PC-3 (cell line): ENCODE measurements around the gene ZCWPW1. TPM values are rescaled to one million over a fixed set of nuclear protein-coding genes. Genes with fewer than 3 reads are reported as not detected.

Experiments used
- ATAC-seq: fragments of 200-7000 bp; cut with Tn5 transposase; 2 replicates; pipeline ENCODE4 v1.9.1; 2020; ENCODE audit warnings: mild to moderate bottlenecking, moderate library complexity
- BruUV-seq: library from RNA; stranded (reverse); fragments of 400-500 nt; replicated peaks from 2 replicates; lab custom pipeline; 2021; lab: Mats Ljungman, UMichigan
- CTCF ChIA-PET: fragments of 300-600 bp; sonication (Branson Sonifier 250); formaldehyde crosslinking; loops from one replicate; lab custom pipeline; 2022; ENCODE audit warnings: antibody characterized with exemption; lab: Charles Lee
- POLR2A ChIA-PET: fragments of 300-600 bp; sonication (Branson Sonifier 250); formaldehyde crosslinking; loops from one replicate; lab custom pipeline; 2022; ENCODE audit warnings: antibody characterized with exemption; ENCODE audit not compliant: unreplicated experiment; lab: Charles Lee
- DNase-seq: peaks from one replicate; pipeline ENCODE4 v3.0.0-alpha.2; 2015
- H2AFZ ChIP-seq: fragments of 300-600 bp; sonication (generic); 2 replicates; pipeline ENCODE4 v1.6.0; 2016; ENCODE audit warnings: antibody characterized with exemption, low read length
- H3F3A ChIP-seq: fragments of 300-600 bp; sonication (generic); one replicate; pipeline ENCODE4 v1.6.0; 2017; ENCODE audit warnings: antibody characterized with exemption, low read length, control low read depth, mild to moderate bottlenecking; ENCODE audit not compliant: unreplicated experiment
- H3K27ac ChIP-seq: fragments of 300-600 bp; sonication (generic); 2 replicates; pipeline ENCODE4 v1.5.1; 2016; ENCODE audit warnings: mild to moderate bottlenecking, low read length
- H3K27me3 ChIP-seq: fragments of 300-600 bp; sonication (generic); 2 replicates; pipeline ENCODE4 v1.6.1; 2016; ENCODE audit warnings: low read length, mixed read lengths
- H3K36me3 ChIP-seq: fragments of 300-600 bp; sonication (generic); 2 replicates; pipeline ENCODE4 v1.6.1; 2016; ENCODE audit warnings: low read depth, mixed run types, low read length, mixed read lengths
- H3K4me1 ChIP-seq: fragments of 300-600 bp; sonication (generic); 2 replicates; pipeline ENCODE4 v1.5.1; 2016; ENCODE audit warnings: low read length; ENCODE audit not compliant: insufficient read depth
- H3K4me2 ChIP-seq: fragments of 300-600 bp; sonication (generic); 2 replicates; pipeline ENCODE4 v1.6.0; 2016; ENCODE audit warnings: low read length
- H3K4me3 ChIP-seq: fragments of 300-600 bp; sonication (generic); 2 replicates; pipeline ENCODE4 v1.5.1; 2016; ENCODE audit warnings: mild to moderate bottlenecking, low read length, mixed read lengths
- H3K79me2 ChIP-seq: fragments of 300-600 bp; sonication (generic); 2 replicates; pipeline ENCODE4 v1.6.1; 2017; ENCODE audit warnings: low read length, mixed read lengths
- H3K9ac ChIP-seq: fragments of 300-600 bp; sonication (generic); 2 replicates; pipeline ENCODE4 v1.6.0; 2016; ENCODE audit warnings: mild to moderate bottlenecking, low read length
- H3K9me2 ChIP-seq: fragments of 300-600 bp; sonication (generic); replicated peaks from 2 replicates; pipeline ENCODE4 v1.6.1; 2016; ENCODE audit warnings: mixed run types, low read length, mixed read lengths
- H3K9me3 ChIP-seq: fragments of 300-600 bp; sonication (generic); 2 replicates; pipeline ENCODE4 v1.6.1; 2016; ENCODE audit warnings: low read length, mixed read lengths
- H4K20me1 ChIP-seq: fragments of 300-600 bp; sonication (generic); 2 replicates; pipeline ENCODE4 v1.6.1; 2016; ENCODE audit warnings: low read length, mixed read lengths
- EZH2 ChIP-seq: fragments of 300-600 bp; sonication (generic); IDR thresholded peaks from one replicate; pipeline ENCODE4 v1.6.1; 2017; ENCODE audit warnings: antibody characterized with exemption, mild to moderate bottlenecking, low read length; ENCODE audit not compliant: unreplicated experiment
- EZH2phosphoT487 ChIP-seq: fragments of 300-600 bp; sonication (generic); IDR thresholded peaks from 2 replicates; pipeline ENCODE4 v1.6.1; 2018; ENCODE audit warnings: mild to moderate bottlenecking, antibody characterized with exemption, low read length, borderline replicate concordance
- intact Hi-C: fragments of 100-400 bp; cut with micrococcal nuclease; formaldehyde crosslinking; loops from 2 replicates; pipeline ENCODE4 v1.9.0; 2023
- total RNA-seq: library from RNA; depleted of rRNA; stranded (reverse); fragments of >200 nt; gene quantifications from 2 replicates; pipeline ENCODE4 v1.2.3, GENCODE V29; 2014
- TF ChIP-seq, protein P1 (sequence below): fragments of 300-600 bp; sonication (generic); conservative IDR thresholded peaks from 2 replicates; pipeline ENCODE4 v1.5.1; 2017; ENCODE audit warnings: antibody characterized with exemption, low read depth, mild to moderate bottlenecking, low read length

Gene ZCWPW1
- total RNA-seq, 1 experiment from 2014 or later, result 2.2 TPM

DNA sequence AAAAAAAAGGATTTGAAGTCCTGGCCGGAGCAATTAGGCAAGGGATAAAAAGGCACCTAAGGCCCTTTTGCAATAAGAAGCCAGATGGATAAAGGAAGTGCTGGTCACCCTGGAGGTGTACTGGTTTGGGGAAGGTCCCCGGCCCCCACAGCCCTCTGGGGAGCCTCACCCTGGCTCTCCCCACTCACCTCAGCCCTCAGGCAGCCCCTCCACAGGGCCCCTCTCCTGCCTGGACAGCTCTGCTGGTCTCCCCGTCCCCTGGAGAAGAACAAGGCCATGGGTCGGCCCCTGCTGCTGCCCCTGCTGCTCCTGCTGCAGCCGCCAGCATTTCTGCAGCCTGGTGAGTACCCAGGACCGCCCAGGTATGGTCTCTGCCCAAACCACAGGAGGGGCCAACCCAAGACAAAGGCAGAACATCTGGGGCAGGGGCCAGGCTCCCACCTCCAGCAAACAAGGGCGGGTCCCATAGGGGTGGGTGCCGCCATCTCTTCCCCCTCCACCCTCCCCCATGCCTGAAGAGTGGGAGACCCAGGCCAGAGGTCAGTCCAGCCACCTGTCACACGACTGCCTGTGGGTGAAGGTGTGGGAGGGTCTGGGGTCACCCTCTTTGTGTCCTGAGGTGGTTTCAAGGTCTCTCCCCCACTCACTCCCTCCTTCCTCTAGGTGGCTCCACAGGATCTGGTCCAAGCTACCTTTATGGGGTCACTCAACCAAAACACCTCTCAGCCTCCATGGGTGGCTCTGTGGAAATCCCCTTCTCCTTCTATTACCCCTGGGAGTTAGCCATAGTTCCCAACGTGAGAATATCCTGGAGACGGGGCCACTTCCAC, 70.3 kb downstream of the ZCWPW1 start, which contains the start of gene PILRB:
PILRB (plus strand) TSS at position 91 of the 830 bp plus-strand sequence; CDS start at position 277, 186 bp downstream.
- Histone ChIP-seq H3K9ac (no peak within 1 kb of the TSS), H2AFZ (no peak within 1 kb of the TSS), H3K9me2 (no peaks in the 10 kb centered on the region), H4K20me1 (no peaks in the 10 kb centered on the region), H3K4me1 (no peaks in the 10 kb centered on the region), H3K79me2 (no peaks in the 10 kb centered on the region), H3K27ac (no peak within 1 kb of the TSS), H3K36me3 (peaks cover 41% of the 10 kb centered on the region), H3K9me3 (no peaks in the 10 kb centered on the region), H3K4me2 (no peak within 1 kb of the TSS), H3K4me3 (no peak within 1 kb of the TSS), H3K27me3 (no peaks in the 10 kb centered on the region), H3F3A (no peaks in the 10 kb centered on the region)
- ChIA-PET POLR2A (no interaction called here), CTCF (no interaction called here)
- TSS peak; percentile 5 for BruUV-seq
- intact Hi-C loops, result loop anchor here (10.0 kb wide), 1 partner anchor 47 kb away; no protein-coding TSS in a partner anchor
- TF ChIP-seq EZH2phosphoT487, result no peak
- TF ChIP-seq, protein P1, sequence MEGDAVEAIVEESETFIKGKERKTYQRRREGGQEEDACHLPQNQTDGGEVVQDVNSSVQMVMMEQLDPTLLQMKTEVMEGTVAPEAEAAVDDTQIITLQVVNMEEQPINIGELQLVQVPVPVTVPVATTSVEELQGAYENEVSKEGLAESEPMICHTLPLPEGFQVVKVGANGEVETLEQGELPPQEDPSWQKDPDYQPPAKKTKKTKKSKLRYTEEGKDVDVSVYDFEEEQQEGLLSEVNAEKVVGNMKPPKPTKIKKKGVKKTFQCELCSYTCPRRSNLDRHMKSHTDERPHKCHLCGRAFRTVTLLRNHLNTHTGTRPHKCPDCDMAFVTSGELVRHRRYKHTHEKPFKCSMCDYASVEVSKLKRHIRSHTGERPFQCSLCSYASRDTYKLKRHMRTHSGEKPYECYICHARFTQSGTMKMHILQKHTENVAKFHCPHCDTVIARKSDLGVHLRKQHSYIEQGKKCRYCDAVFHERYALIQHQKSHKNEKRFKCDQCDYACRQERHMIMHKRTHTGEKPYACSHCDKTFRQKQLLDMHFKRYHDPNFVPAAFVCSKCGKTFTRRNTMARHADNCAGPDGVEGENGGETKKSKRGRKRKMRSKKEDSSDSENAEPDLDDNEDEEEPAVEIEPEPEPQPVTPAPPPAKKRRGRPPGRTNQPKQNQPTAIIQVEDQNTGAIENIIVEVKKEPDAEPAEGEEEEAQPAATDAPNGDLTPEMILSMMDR, result no peak
- TF ChIP-seq EZH2, result no peak
- ATAC-seq, result no peak; the same call in 1 of the 2 replicates
- no peak for DNase-seq

DNA sequence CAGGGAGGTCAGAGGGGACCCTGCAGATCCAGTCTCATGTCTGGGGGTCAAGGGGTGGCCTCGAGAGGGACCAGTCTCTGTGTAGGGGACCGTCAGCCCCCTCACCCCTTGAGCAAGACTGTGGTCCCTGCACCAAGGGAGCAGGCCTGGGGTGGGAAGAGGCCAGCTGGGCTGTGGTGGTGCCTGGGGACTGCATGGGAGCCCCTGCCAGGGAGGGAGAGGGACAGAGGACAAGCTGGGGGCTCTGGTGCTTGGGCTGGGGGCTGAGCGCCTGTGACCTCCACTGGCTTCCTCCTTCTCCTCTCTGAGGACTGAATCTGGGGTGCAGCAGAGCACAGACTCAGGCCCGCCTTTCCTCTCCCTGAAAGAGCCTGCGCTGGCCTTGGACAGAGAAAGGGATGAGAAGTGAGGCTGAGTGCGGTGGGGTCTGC, 71.4 kb downstream of the ZCWPW1 start:
- Histone ChIP-seq H3K27ac (no peak overlapping the region), H4K20me1 (no peaks in the 10 kb centered on the region), H3K9me2 (no peaks in the 10 kb centered on the region), H3F3A (no peaks in the 10 kb centered on the region), H3K4me3 (no peak overlapping the region), H2AFZ (no peak overlapping the region), H3K9ac (no peak overlapping the region), H3K27me3 (no peaks in the 10 kb centered on the region), H3K4me1 (no peaks in the 10 kb centered on the region), H3K4me2 (no peak overlapping the region), H3K9me3 (no peaks in the 10 kb centered on the region), H3K79me2 (no peaks in the 10 kb centered on the region), H3K36me3 (peaks cover 30% of the 10 kb centered on the region)
- CTCF ChIA-PET, result no interaction called here
- TF ChIP-seq, protein P1, result no peak
- TF ChIP-seq EZH2 (no peak), EZH2phosphoT487 (no peak)
- POLR2A ChIA-PET, result no interaction called here
- no TSS peak for BruUV-seq
- DNase-seq (no peak), ATAC-seq (no peak)
- intact Hi-C loops, result loop anchor here (10.0 kb wide), 1 partner anchor 48 kb away; no protein-coding TSS in a partner anchor
